Panc1 (cell line): ENCODE results near the gene POLN.

Source experiments
- CTCF ChIP-seq: fragments of 450-650 bp; IDR thresholded peaks from 2 replicates; pipeline ENCODE4 v1.5.1; 2017; ENCODE audit warnings: mild to moderate bottlenecking
- POLR2AphosphoS5 ChIP-seq: IDR thresholded peaks from 2 replicates; pipeline ENCODE4 v1.6.1; 2012; ENCODE audit warnings: mild to moderate bottlenecking, low read depth, low read length, moderate library complexity
- SIN3A ChIP-seq: IDR thresholded peaks from 2 replicates; pipeline ENCODE4 v1.6.1; 2012; ENCODE audit warnings: low read depth, mild to moderate bottlenecking, low read length, moderate library complexity, borderline replicate concordance; ENCODE audit not compliant: insufficient read depth
- TF ChIP-seq, protein P1 (sequence below), 2 experiments: IDR thresholded peaks; 2 replicates each; pipeline ENCODE4 v1.6.1; 2011 to 2012; ENCODE audit warnings: low read depth in 2 of 2, control low read depth in 1 of 2, low read length in 1 of 2, mild to moderate bottlenecking in 1 of 2, moderate library complexity in 1 of 2; ENCODE audit not compliant: insufficient read depth in 1 of 2

GRCh38 chr4:2284934-2285612 is 43.2 kb upstream of the POLN start:
- TF ChIP-seq CTCF, result no peak
- TF ChIP-seq, protein P1, sequence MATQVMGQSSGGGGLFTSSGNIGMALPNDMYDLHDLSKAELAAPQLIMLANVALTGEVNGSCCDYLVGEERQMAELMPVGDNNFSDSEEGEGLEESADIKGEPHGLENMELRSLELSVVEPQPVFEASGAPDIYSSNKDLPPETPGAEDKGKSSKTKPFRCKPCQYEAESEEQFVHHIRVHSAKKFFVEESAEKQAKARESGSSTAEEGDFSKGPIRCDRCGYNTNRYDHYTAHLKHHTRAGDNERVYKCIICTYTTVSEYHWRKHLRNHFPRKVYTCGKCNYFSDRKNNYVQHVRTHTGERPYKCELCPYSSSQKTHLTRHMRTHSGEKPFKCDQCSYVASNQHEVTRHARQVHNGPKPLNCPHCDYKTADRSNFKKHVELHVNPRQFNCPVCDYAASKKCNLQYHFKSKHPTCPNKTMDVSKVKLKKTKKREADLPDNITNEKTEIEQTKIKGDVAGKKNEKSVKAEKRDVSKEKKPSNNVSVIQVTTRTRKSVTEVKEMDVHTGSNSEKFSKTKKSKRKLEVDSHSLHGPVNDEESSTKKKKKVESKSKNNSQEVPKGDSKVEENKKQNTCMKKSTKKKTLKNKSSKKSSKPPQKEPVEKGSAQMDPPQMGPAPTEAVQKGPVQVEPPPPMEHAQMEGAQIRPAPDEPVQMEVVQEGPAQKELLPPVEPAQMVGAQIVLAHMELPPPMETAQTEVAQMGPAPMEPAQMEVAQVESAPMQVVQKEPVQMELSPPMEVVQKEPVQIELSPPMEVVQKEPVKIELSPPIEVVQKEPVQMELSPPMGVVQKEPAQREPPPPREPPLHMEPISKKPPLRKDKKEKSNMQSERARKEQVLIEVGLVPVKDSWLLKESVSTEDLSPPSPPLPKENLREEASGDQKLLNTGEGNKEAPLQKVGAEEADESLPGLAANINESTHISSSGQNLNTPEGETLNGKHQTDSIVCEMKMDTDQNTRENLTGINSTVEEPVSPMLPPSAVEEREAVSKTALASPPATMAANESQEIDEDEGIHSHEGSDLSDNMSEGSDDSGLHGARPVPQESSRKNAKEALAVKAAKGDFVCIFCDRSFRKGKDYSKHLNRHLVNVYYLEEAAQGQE (IDR thresholded peaks at IDR 0.05; ENCODE audit: insufficient read depth in 1 of 2, low read depth in 2 of 2, low read length in 1 of 2), result no peak
- no peak for TF ChIP-seq SIN3A
- no peak for TF ChIP-seq POLR2AphosphoS5
